A673 (cell line): ENCODE results near the gene OOSP4A. TPM values are rescaled to one million over a fixed set of nuclear protein-coding genes. Genes with fewer than 3 reads are reported as not detected.

Experiments
- BruUV-seq: library from RNA; stranded (reverse); fragments of 400-500 nt; replicated peaks from 2 replicates; lab custom pipeline; 2021; lab: Mats Ljungman, UMichigan
- CTCF ChIA-PET: fragments of 300-600 bp; sonication (Branson Sonifier 250); formaldehyde crosslinking; loops from one replicate; lab custom pipeline; 2022; ENCODE audit warnings: antibody characterized with exemption; lab: Charles Lee
- POLR2A ChIA-PET: fragments of 300-600 bp; sonication (Branson Sonifier 250); formaldehyde crosslinking; loops from one replicate; lab custom pipeline; 2022; ENCODE audit warnings: antibody characterized with exemption; ENCODE audit not compliant: low non-redundant PET; lab: Charles Lee
- DNase-seq: peaks from one replicate; pipeline ENCODE4 v3.0.0-alpha.2; 2015; ENCODE audit warnings: low spot score
- H3K27ac ChIP-seq: fragments of 200-600 bp; sonication (generic); 2 replicates; pipeline ENCODE4 v1.5.1; 2016; ENCODE audit warnings: mixed run types, low read depth, mild to moderate bottlenecking, mixed read lengths, antibody characterized with exemption, low read length; ENCODE audit not compliant: poor library complexity, severe bottlenecking
- H3K27me3 ChIP-seq: fragments of 200-600 bp; sonication (generic); replicated peaks from 2 replicates; pipeline ENCODE4 v1.6.1; 2017; ENCODE audit warnings: mixed run types, low read depth, mild to moderate bottlenecking, mixed read lengths, antibody characterized with exemption, low read length; ENCODE audit not compliant: insufficient read depth, poor library complexity
- H3K36me3 ChIP-seq: fragments of 200-600 bp; sonication (generic); 2 replicates; pipeline ENCODE4 v1.6.1; 2016; ENCODE audit warnings: mixed run types, mild to moderate bottlenecking, mixed read lengths, antibody characterized with exemption, low read length; ENCODE audit not compliant: insufficient read depth, poor library complexity, severe bottlenecking
- H3K4me1 ChIP-seq: fragments of 200-600 bp; sonication (generic); 2 replicates; pipeline ENCODE4 v1.6.1; 2017; ENCODE audit warnings: mixed run types, mild to moderate bottlenecking, mixed read lengths, antibody characterized with exemption, low read length; ENCODE audit not compliant: insufficient read depth, poor library complexity, severe bottlenecking
- H3K4me3 ChIP-seq: fragments of 200-600 bp; sonication (generic); 2 replicates; pipeline ENCODE4 v1.5.1; 2016; ENCODE audit warnings: low read depth, mixed run types, mild to moderate bottlenecking, mixed read lengths, low read length; ENCODE audit not compliant: poor library complexity, severe bottlenecking
- H3K9me3 ChIP-seq: fragments of 200-600 bp; sonication (generic); 2 replicates; pipeline ENCODE4 v1.6.1; 2016; ENCODE audit warnings: mixed run types, low read depth, mild to moderate bottlenecking, mixed read lengths, antibody characterized with exemption, low read length; ENCODE audit not compliant: poor library complexity, severe bottlenecking
- CTCF ChIP-seq: fragments of 300-800, 200-600 bp; sonication (generic); conservative IDR thresholded peaks from 2 replicates; pipeline ENCODE4 v1.5.1; 2017; ENCODE audit warnings: low read depth, mild to moderate bottlenecking, antibody characterized with exemption, low read length, moderate library complexity, mixed read lengths
- EZH2 ChIP-seq: fragments of 200-600 bp; sonication (generic); IDR thresholded peaks from 2 replicates; pipeline ENCODE4 v1.6.1; 2017; ENCODE audit warnings: borderline replicate concordance, low read depth, mild to moderate bottlenecking, mixed read lengths, antibody characterized with exemption, low read length; ENCODE audit not compliant: poor library complexity, severe bottlenecking
- intact Hi-C: fragments of 100-400 bp; cut with micrococcal nuclease; formaldehyde crosslinking; loops from one replicate; pipeline ENCODE4 v1.10.0; 2022; ENCODE audit not compliant: unreplicated experiment
- total RNA-seq: library from RNA; stranded (reverse); gene quantifications from 2 replicates; pipeline ENCODE4 v1.2.3, GENCODE V29; 2021

Gene OOSP4A
- total RNA-seq, 1 experiment from 2014 or later, result not detected

- no TSS peak for BruUV-seq
- ChIA-PET CTCF (no interaction called here), POLR2A (no interaction called here)
- Histone ChIP-seq H3K27ac (no peak overlapping the region), H3K9me3 (no peaks in the 10 kb centered on the region), H3K4me1 (no peaks in the 10 kb centered on the region), H3K27me3 (no peaks in the 10 kb centered on the region), H3K36me3 (no peaks in the 10 kb centered on the region), H3K4me3 (no peak overlapping the region)
- intact Hi-C loops, result no loop called here
- TF ChIP-seq EZH2 (no peak), CTCF (no peak)
- no peak for DNase-seq
These were observed 26.6 kb downstream of the OOSP4A start for GRCh38 chr11:59990421-59990820.

- POLR2A ChIA-PET, result no interaction called here
- intact Hi-C loops, result no loop called here
- no TSS peak for BruUV-seq
- Histone ChIP-seq H3K27ac (no peak overlapping the region), H3K4me3 (no peak overlapping the region), H3K9me3 (no peaks in the 10 kb centered on the region), H3K4me1 (no peaks in the 10 kb centered on the region), H3K36me3 (no peaks in the 10 kb centered on the region), H3K27me3 (no peaks in the 10 kb centered on the region)
- TF ChIP-seq EZH2, result no peak
- TF ChIP-seq CTCF, result no peak
- DNase-seq, result no peak
- CTCF ChIA-PET, result no interaction called here
These were observed 28.6 kb downstream of the OOSP4A start for GRCh38 chr11:59992425-59992824.

GRCh38 chr11:59997800-59998199 is 34.0 kb downstream of the OOSP4A start:
- BruUV-seq, result no TSS peak
- TF ChIP-seq EZH2, result no peak
- no peak for TF ChIP-seq CTCF
- CTCF ChIA-PET, result no interaction called here
- no peak overlapping the region for H3K4me3 ChIP-seq
- intact Hi-C loops, result no loop called here
- no peak for DNase-seq
- H3K27ac ChIP-seq, result no peak overlapping the region
- H3K4me1 ChIP-seq, result no peaks in the 10 kb centered on the region
- H3K9me3 ChIP-seq, result no peaks in the 10 kb centered on the region
- no peaks in the 10 kb centered on the region for H3K27me3 ChIP-seq
- POLR2A ChIA-PET, result no interaction called here
- H3K36me3 ChIP-seq, result no peaks in the 10 kb centered on the region
